C4-2B (cell line): ENCODE measurements around the gene FAM111A.

Experiments used
- CTCF ChIP-seq: fragments of 450-650 bp; conservative IDR thresholded peaks from 2 replicates; pipeline ENCODE4 v1.5.1; 2017; ENCODE audit warnings: mild to moderate bottlenecking
- ZFX ChIP-seq: fragments of 450-650 bp; IDR thresholded peaks from 2 replicates; pipeline ENCODE4 v1.6.1; 2017

DNA sequence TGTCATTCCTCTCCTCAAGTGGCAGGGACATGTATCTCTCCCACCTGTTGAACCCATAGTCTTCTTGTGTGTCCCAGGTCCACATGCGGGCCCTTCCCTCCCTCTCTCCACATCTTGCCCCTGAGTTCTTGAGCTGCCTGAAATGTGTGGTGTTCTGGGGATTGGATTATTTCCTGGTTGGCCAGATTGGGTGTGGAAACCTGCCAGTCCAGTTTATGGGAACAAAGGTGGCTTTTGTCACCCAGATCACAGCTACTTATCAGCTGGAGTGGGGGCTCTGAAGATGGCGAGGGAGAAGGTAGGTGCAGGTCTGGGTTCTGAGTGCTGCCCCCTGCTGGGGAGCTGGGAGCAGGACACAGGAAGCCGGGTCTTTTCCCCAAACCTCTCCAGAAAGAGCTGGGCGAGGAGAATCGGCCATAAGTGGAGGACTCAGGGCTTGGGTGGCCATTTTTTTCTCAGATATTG, 43.5 kb downstream of the FAM111A start:
- peak; percentile 85 for TF ChIP-seq CTCF
- no peak for TF ChIP-seq ZFX
